Measurements from ENCODE around the gene SETX.

DNA sequence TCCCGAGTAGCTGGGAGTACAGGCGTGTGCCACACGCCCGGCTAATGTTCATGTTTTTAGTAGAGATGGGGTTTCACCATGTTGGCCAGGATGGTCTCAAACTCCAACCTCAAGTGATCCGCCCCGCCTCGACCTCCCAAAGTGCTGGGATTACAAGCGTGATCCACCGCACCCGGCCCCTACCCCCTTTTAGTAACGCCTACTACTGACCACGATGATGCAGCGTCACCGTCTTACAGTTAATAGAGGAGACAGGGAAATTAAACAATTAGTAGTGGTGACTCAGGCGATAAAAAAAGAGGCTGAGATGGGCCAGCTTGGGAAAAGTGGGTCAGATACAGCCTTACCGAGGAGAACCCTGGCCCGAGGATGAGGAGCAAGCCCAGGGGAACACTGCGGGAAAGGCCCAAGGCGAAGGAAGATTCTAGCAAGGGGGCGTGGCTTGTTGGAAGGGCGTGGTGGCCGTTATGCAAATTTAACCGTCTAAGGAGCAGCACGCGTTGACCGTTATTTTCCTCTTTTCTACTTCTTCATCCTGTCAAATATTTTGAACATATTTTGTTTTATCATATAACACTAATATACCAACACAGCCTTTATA, 1.6 kb upstream of the SETX start:
- TF ChIP-seq, protein P1, sequence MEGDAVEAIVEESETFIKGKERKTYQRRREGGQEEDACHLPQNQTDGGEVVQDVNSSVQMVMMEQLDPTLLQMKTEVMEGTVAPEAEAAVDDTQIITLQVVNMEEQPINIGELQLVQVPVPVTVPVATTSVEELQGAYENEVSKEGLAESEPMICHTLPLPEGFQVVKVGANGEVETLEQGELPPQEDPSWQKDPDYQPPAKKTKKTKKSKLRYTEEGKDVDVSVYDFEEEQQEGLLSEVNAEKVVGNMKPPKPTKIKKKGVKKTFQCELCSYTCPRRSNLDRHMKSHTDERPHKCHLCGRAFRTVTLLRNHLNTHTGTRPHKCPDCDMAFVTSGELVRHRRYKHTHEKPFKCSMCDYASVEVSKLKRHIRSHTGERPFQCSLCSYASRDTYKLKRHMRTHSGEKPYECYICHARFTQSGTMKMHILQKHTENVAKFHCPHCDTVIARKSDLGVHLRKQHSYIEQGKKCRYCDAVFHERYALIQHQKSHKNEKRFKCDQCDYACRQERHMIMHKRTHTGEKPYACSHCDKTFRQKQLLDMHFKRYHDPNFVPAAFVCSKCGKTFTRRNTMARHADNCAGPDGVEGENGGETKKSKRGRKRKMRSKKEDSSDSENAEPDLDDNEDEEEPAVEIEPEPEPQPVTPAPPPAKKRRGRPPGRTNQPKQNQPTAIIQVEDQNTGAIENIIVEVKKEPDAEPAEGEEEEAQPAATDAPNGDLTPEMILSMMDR (IDR thresholded peaks at IDR 0.05) = no peak
- TF ChIP-seq POLR2A (IDR thresholded peaks at IDR 0.05) = no peak
